HG02970 (cell line): ENCODE results near the gene ATRAID.
A peak's percentile ranks its signal among the peaks of the same experiment; 100 is the strongest.
"Not testable (repeated sequence)": the region's sequence is repeated elsewhere in the genome, so short reads cannot be mapped to it uniquely, and the experiment has no call there.

Experiments
- ATAC-seq: cut with Tn5 transposase; IDR thresholded peaks from one replicate; pipeline ENCODE4 v1.9.1; 2021; ENCODE audit warnings: mild to moderate bottlenecking, moderate library complexity, moderate number of reproducible peaks; ENCODE audit not compliant: unreplicated experiment, low FRiP score

ATRAID gene

DNA sequence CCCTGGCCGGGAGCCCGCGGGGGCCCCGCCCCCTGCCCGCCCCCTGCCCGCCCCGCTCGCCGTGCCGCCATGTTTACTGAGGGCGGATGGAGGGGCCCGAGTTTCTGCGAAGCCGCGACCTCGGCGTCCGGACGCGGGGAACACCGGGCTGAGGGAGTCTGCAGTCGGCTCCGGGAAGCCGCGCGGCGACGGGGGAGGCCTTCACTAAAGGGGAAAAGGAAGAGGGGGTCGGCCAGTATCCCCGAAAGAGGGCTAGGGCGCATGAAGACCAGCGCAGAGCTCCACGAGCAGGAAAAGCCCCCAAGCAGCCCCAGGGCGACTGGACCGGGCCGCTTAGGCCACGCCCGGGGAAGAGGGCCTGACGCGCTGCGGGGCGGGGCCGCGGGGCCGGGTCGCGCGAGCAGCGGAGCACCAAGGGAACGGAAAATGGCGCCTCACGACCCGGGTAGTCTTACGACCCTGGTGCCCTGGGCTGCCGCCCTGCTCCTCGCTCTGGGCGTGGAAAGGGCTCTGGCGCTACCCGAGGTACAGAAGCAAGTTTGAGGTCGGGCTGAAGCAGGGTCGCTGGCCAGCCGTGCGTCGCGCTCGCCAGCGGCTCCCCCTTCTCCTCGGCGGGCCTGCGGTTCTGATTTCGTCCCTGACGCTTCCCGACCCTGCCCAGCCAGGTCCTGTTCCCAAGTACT, at the start of gene ATRAID, which contains the start of gene SLC5A6:
Gene ATRAID, plus strand, starts transcription at position 99 of the 683 bp plus-strand sequence. Its CDS starts 328 bp downstream, at position 427.
Gene SLC5A6, minus strand, starts transcription at position 326 of the 683 bp plus-strand sequence. CDS start 4,618 bp downstream, outside the sequence.
- ATAC-seq: peak; percentile 69

DNA sequence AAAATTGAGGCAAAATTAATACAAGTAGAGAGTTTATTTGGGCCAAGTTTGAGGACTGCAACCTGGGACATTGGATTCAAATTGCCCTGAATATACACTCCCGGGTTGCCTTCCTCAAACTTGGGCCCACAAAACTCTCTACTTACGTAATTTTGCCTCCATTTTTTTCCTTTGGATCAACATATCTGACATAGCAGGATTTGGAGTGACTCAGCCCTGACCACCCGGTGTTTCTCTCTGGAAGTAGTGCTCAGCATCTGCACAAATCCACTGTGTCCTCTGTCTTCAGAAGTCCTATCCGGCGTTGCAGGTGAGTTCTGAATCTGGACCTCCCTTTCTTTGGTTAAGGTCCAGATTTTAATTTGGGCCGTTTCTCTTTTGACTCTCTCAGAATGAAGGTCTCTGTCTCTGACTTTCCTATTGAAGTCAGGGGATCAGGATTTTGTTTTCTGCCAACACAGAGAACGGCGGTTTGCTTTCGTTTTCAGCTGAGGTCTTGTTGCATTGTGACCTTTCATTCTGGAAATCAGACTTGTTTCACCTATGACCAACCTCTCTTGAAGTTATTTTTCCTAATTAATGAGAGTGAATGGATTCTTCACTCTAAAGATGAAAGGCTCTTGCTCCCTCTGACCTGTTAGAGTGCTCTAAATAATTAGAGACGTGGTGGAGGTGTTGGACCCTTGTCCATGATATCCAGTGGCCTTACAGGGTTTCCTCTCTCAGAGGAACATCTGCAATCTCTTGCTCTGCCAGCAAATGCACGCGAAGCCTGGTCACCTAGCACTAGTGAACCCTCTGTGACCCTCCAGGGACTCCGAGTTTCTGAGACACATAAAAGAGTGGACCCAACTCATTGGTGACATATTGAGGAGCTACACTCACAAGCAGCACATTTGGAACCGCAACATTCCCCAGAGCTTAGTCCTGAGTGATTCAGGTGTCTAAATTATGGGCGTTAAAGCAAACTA, 49.4 kb upstream of the ATRAID start:
- ATAC-seq: no peak

DNA sequence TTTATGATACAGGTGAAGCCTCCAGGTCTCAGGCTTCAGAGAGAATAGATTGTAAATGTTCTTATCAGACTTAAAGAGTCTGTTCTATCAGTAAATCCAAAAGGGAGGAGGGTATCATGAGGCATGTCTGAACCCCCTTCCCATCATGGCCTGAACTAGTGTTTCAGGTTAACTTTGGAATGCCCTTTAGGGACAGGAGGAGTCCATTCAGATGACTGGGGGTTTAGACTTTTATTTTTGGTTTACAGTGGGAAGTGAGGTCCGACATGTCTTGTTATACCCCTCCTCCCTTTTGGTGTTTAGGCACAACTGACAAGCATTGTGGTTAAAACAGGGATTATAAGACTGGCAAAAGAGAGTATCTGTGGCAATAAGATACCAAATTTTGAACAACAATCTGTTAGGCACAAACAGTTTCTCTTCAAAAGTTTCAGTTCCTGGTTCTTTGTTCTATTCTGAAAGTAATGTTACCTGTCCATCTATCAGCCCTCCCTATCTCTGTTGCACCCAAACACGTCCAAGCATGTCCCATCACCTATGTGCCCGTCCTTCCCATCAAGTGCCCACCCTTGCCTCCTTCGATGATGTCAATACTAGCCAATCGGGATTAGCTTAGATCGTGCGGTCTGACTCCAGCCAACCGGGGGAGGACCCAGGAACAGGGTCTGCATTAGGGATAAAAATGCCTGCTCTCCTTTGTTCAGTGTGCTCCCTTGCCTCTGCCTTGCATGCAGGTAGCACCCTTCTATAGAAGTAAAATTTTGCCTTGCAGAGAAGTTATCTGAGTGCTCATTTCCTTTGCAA, 46.7 kb upstream of the ATRAID start:
- ATAC-seq: peak; percentile 51

- no peak for ATAC-seq
Measured at GRCh38 chr2:27170581-27171337, 41.1 kb upstream of the ATRAID start.

- ATAC-seq: no peak
Measured at GRCh38 chr2:27171351-27171848, 40.4 kb upstream of the ATRAID start.

- ATAC-seq: no peak
Measured at GRCh38 chr2:27174638-27175037, 37.2 kb upstream of the ATRAID start.

GRCh38 chr2:27175330-27175729, 36.5 kb upstream of the ATRAID start:
- no peak for ATAC-seq

- ATAC-seq: not testable (repeated sequence)
Measured at GRCh38 chr2:27175781-27176180, 36.1 kb upstream of the ATRAID start.

- ATAC-seq: no peak
Measured at GRCh38 chr2:27177441-27178351, 34.1 kb upstream of the ATRAID start.

DNA sequence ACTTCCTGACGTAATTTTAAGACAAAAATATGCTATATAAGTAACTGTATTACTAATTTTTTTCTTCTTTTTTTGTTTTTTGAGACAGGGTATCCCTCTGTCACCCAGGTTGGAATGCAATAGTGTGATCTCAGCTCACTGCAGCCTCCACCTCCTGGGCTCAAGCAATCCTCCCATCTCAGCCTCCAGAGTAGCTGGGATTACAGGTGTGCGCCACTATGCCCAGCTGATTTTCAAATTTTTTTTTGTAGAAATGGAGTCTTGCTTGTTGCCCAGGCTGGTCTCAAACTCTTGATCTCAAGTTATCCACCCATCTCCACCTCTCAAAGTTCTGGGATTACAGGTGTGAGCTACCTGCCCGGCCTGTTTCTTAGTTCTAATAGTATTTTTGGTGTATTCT, 33.4 kb upstream of the ATRAID start:
- ATAC-seq: no peak

- ATAC-seq: no peak
Measured at GRCh38 chr2:27179344-27180000, 32.4 kb upstream of the ATRAID start.

DNA sequence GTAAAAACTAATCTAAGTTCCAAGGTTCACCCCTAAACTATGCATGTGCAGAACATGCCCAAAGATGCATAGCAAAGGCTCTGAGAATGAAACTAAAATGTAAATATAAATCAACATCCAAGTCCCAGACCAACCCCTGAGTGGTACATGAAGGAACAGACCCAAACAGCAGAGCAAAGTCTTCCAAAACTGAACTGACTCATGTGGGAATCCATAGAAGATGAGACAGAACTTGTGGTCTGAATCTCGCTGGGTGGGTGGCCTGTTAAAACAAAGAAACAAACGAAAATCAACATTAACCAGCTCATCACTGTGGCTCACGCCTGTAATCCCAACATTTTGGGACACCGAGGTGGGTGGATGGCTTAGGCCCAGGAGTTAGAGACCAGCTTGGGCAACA, 29.5 kb upstream of the ATRAID start:
- ATAC-seq: no peak

DNA sequence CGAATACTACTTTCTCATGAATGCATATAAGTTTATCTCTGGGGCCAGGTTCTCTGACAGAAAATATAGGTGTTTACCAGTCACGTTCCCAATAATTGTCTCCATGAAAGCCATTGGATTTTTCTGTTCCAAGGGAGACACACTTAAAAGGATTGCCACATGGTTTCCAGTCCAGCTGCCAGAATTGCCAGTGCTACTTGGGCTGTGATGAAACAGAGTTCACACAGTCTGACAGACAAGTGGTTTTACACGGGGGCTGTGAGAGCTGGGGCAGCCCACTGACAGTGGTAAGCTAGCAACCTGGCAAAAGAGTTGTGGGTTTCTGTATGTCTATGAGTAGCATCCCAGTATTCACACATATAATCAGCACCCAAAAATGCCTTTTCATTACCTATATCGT, 27.7 kb upstream of the ATRAID start:
- no peak for ATAC-seq

- ATAC-seq: no peak
Measured at GRCh38 chr2:27185331-27186026, 26.4 kb upstream of the ATRAID start.

DNA sequence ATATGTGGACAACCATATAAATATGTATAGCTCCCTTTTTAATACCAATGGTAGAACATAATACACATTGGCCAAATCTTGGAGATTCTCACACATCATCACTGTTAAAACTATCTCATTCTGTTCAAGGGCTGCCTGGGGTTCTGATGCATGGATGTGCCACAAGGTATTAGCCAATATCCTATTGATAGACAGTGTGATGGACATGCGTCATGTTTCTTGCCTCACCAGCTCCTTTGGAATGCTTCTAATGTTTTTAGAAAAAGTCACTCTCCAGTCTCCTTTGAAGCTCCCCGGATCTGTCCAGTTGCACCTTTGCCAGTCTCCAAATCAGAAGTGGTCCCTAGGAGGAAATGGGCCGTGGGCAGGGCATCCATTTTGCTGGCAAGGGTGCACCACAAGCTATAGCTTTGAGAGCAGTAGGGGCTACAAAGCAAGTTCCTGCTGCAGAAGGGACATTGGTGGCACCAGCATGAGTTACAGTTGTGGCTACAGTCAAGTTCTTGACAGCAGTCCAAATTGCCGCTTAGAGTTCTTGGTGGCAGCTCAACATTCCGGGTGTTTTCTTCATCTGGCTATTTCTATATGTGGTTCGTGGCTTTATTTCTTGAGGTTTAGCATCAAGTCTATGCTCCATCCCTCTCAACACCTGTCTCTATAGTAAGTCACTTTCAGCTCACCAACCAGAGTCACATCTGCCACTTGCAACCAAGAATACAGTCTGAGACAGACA, 25.1 kb upstream of the ATRAID start:
- ATAC-seq: no peak

GRCh38 chr2:27189989-27190388, 21.9 kb upstream of the ATRAID start:
- no peak for ATAC-seq
